ENCODE results near the gene DENND4B.
"Not testable (repeated sequence)": the region's sequence is repeated elsewhere in the genome, so short reads cannot be mapped to it uniquely, and the experiment has no call there.

The DENND4B gene

GRCh38 chr1:153928791-153929341 is 17.7 kb downstream of the DENND4B start:
- no peak for DNase-seq (ENCODE audit: low read depth, low spot score)

DNA sequence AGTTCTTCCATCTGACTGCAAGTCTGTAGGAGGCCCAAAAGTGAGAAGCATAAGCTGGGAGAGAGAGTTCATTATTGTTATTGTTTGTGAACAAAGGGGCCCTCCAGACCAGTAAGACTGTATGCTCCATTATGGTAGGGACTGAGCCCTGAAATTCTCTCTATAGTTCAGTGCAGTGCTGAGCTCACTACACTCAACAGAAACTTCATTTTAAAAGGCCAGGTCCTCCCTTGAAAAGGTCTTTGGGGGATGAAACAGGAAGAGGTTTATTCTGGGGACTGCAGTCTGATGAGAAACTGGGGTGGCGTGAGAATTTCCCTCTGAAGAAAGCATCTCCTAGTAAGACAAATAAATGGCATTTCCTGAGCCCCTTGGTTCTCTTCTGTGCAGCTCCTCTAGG is 18.3 kb downstream of the DENND4B start:
- DNase-seq (ENCODE audit: low read depth, low spot score) = no peak

DNA sequence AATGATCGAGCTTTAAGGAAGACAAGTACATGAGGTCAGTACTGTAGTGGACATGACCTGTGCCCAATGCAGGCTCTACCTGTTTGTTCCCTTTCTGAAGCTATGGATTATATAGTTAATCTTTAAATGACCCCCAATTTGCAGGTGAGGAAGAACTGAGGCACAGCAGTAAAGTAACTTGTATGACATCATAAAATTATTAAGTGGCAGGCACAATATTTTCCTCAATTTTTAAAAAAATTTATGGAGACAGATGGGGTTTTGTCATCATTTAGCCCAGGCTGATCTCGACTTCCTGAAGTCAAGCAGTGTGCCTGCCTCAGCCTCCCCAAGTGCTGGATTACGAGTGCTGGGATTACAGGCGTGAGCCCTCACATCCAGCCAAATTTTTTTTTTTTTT is 20.1 kb downstream of the DENND4B start:
- no peak for DNase-seq (ENCODE audit: low read depth, low spot score)

DNA sequence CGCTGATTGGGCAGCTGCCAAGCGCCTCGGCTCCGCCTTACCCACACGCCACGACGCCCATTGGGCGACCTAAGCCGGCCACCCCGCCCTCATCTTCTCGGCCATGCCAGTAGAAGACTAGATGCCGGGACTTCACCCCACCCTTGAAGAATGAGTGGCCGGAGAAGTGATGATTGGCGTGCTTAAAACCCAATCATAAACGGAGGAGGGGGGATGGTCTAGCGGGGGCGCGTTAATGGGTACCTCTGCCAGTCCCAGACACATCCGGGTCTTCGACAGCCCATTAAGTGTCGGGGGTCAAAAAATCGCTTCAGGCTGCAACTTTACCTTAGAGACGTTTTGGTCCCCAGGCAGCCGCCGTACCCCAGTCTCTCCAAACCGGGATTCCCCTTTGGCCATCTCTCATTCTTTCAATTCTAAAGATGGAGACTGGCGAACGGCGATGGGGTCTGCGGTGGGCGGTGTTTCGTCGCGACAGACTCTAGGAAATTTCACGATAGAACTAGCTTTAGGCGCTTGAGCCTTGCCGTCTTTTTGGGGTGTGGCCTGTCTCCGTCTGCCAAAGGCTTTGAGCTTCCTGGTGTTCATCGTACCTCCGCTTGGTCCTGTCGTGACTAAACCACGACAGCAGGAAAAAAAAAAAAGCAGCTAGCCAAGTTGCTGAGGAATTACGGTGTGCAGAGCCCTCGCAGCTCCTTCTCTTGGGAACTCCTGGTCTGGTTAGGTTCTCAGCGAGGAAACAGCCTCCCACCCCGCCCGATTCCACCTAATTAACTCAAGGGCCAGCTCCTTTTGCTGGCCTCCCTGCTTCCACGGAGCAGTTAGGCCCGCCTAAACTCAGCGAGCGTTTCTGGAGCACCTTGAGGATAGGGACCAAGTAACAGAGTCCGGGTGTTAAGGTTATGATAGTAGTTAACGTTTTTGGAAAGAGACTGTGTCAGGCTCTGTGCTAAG is 23.3 kb downstream of the DENND4B start, which contains the start of gene GATAD2B:
Gene GATAD2B, minus strand, starts transcription at position 1 of the 954 bp plus-strand sequence. CDS start 94,625 bp downstream, outside the sequence.
- peak; percentile 99 for DNase-seq (ENCODE audit: low read depth, low spot score)

DNA sequence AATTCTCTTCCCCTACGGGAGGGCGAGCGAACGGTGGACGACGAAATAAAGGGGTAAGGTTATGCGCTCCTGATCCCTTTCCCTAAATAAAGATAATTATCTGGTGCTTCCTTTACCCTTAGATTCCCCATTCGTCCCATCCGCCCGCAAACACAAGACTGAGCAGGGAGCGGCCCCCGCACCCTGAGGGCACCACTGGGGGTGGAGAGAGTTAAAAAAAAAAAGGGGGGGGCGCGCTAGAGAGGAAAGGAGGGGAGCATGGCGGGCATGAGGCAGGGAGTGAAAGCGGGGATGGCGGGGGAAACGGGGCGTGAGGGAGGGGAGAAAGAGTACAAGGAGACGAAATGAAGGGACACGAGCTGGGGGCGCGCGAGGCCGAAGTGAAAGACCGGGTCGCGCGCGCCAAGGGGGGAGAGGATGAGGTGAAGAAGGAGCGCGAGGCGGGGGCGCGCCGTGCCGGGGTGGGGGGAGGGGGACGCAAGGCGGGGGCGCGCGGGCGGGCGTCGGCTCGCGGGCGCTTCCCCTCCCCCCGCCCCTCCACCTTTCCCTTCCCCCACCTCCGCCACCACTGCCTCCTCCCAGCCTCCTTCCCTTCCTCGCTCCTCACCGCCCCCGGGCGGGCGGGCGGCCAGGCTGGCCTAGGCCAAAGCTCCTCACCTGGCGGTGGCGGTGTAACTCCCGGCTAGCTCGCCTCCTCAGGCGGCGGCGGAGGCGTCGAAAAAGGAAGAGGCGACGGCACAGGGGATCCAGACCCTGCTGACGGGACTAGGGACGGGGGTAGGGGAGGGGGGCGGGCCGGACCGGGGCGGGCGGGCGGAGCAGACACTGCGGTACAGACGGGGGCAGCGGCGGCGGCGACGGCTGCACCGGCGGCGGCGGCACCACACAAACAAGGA is 24.2 kb downstream of the DENND4B start:
- DNase-seq (ENCODE audit: low read depth, low spot score) = no peak

GRCh38 chr1:153921803-153922075 is 24.8 kb downstream of the DENND4B start:
- DNase-seq (ENCODE audit: low read depth, low spot score) = no peak

DNA sequence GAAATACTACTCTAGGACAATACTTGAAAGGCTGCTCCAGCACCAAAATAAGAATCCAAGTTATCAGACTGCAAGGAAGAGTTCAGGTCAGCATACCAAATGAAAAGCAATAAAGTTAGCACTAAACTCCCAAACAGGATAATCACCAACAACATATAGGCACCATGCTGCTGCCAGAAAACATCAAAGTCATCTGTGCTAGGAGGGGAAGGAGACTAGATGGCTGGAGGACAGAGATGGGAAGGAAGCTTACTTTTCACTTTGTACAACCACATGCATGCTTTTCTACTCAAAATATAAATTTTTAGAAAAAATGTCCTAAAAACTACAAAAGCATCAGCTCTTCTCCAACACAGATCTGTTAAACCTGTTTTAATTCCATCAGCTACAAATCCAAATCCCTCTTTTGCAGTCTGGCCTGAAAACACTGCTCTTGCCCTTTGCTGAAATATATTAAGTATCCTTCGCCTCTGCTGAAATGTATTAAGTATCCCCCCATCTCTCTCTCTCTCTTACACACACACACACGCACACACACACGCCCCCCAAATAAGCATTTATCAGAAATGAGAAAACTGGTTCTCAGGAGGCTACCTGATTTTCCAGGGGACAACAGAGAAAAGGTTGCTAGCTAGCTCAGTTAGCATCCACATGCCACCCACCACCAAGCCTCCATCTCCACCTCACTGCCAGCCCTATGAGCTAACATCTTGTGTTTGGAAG is 25.3 kb downstream of the DENND4B start:
- DNase-seq (ENCODE audit: low read depth, low spot score) = no peak

DNA sequence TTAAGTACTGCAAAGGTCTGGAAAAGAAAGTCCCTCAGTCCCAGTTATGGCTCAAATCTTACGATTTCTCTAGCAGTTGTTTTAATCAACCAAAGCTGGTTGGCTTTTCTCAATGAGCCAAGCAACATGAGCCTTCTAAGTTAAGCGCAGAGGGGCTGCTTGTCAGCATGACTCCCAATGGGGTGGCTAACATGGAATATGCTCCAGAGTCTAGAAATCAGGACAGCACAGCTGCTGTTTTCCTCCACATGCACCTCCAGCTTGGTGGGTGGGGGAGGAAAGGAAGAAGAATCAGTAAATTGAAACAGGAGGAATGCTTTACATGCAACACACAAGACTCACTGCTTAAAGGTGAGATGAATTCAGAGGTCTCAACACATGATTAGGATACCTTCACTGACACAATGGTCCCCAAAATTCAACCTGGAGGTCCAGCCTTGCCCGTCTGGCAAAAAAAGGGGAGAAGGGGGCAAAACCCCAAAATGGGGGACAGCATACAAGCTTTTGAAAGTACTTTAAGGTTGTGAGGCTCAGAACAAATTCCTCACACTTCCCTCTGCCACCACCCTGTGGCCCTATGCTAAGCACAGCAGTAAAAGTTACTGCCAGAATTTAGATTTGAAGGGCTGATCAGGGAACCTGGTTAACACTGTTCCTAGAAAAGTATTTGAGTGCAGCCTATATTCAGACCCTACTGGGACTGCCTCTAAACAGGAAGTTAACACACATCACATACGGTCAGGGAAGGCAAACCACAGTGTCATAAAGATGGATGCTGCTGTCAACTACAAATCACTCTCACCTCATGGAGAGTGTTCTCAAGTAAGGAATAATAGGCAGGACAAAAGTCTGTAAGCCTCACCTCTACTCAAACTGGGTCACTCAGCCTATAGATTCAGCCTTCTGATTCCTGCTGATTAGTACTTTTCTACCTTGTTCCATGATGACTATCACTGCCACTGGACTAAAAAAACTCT is 26.4 kb downstream of the DENND4B start:
- DNase-seq (ENCODE audit: low read depth, low spot score) = no peak

GRCh38 chr1:153916297-153916696 is 30.2 kb downstream of the DENND4B start:
- DNase-seq (ENCODE audit: low read depth, low spot score) = no peak

DNA sequence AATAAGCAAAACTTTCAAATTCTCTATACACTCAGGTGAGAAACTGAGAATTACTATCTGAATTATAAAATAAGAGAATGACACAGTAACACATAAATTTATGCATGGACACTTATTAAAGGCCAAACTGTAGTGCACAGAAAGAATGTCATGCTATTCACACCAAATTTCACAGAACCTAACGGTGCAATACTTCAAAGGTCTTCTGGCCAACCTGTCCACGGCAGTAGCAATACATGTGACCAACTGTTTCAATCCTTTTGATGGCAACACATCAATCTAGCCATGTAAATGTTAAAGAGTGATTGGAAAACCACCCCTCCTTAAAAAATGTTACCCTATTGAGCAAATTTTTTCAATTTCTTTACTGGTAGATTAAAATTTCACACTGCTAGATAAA is 34.2 kb downstream of the DENND4B start:
- no peak for DNase-seq (ENCODE audit: low read depth, low spot score)

DNA sequence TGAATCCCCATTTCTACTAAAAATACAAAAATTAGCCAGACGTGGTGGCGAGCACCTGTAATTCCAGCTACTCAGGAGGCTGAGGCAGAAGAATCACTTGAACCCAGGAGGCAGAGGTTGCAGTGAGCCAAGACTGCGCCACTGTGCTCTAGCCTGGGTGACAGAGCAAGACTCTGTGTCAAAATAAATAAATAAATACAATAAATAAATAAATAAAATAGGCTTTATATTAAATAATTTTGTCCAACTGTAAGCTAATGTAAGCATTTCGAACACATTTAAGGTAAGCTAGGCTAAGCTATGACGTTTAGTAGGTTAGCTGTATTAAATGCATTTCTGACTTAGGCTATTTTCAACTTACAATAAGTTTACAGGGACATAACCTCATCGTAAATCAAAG is 36.0 kb downstream of the DENND4B start:
- DNase-seq (ENCODE audit: low read depth, low spot score) = not testable (repeated sequence)

- DNase-seq (ENCODE audit: low read depth, low spot score) = no peak
These were observed 38.4 kb downstream of the DENND4B start for GRCh38 chr1:153908071-153908470.

DNA sequence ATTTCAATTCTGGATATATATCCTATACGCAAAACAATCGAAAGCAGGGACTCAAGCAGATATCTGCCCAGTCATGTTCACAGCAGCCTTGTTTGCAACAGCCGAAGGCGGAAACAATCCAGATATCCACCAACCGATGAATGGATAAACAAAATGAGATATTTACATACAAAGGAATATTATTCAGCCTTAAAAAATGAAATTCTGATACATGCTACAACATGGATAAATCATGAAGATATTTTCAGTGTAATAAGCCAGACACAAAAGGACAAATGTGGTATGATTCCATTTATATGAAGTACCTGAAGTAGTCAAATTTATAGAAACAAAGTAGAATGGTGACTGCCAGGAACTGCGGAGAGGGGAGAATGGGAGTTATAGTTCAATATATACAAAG is 39.4 kb downstream of the DENND4B start:
- DNase-seq (ENCODE audit: low read depth, low spot score) = no peak

DNA sequence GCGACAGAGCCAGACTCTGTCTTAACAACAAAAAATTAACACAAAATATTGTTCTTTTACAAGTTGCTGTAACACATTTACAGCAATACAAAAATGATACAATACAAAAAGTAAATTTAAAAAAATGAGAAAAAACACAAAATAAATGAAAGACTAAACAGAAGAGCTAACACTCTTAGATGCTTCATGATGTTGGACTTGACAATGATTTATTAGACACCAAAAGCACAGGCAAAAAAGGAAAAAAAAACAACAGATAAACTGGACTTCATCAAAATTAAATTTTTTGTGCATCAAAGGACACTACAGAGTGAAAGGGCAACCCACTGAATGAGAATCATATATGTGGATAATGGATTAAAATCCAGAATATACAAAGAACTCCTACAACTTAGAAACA is 40.1 kb downstream of the DENND4B start:
- DNase-seq (ENCODE audit: low read depth, low spot score) = no peak

- DNase-seq (ENCODE audit: low read depth, low spot score) = not testable (repeated sequence)
These were observed 40.6 kb downstream of the DENND4B start for GRCh38 chr1:153905908-153906307.

DNA sequence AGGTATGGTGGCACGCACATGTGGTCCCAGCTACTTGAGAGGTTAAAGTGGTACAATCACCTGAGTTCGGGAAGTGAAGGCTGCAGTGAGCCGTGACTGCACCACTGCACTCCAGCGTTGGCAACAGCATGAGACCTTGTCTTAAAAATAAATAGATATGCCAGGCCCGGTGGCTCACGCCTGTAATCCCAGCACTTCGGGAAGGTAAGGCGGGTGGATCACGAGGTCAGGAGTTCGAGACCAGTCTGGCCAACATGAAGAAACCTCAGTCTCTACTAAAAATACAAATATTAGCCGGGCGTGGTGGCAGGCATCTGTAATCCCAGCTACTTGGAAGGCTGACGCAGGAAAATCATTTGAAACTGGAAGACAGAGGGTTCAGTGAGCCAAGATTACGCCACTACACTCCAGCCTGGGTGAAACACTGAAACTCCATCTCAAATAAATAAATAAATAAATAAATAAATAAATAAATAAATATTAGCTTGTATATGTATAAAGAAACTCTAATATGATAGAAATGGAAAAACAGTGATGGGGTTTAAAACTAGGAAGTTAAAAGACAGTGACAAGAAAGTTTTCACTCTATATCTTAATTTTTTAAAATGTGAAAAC is 42.6 kb downstream of the DENND4B start:
- no peak for DNase-seq (ENCODE audit: low read depth, low spot score)

DNA sequence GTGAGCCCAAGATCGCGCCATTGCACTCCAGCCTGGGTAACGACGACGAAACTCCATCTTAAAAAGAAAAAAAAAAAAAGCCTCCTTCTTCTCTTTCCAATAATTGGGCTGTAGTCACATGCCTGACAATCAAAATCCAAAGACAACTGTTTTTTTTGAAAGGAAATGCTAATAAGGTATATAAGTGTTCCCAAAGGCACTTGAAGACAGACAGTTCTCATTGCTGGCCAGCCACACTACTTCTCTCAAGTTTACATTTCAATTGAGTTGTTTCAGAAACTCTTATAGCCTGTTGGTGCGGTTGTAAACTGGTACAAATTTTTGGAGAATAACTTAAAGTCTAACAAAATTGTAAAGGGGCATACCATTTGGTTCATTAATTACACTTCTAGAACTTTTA is 47.0 kb downstream of the DENND4B start:
- no peak for DNase-seq (ENCODE audit: low read depth, low spot score)

GRCh38 chr1:153895866-153896265 is 50.7 kb downstream of the DENND4B start:
- DNase-seq (ENCODE audit: low read depth, low spot score) = not testable (repeated sequence)

DNA sequence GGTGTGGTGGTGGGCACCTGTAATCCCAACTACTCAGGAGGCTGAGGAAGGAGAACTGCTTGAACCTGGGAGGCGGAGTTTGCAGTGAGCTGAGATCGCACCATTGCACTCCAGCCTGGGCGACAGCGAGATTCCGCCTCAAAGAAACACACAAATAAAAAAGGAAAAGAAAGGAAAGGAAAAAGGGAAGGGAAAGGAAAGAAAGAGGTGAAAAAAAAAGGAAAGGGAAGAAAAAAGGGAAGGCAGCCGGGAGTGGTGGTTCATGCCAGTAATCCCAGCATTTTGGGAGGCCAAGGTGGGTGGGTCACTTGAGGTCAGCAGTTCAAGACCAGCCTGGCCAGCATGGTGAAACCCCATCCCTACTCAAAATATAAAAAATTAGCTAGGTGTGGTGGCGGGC is 55.5 kb downstream of the DENND4B start:
- DNase-seq (ENCODE audit: low read depth, low spot score) = not testable (repeated sequence)

DNA sequence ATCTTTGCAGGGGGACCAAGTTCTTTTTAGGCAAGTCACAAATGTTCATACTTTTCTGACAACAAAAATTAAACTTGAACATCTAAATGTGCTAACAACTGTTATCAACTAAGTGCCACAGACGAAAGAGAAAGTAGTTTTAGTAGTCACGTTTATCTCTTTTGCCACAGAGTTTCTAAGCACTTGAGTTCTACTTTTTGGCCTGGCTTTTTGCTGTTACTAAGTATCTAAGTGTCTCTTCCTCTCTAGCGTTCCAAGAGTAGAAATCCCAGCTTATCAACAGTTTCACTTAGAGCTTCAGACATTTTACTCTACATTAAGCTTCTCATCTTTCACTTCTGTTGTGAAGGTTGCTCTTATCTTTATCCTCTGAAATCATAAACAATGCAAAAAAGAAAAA is 58.0 kb downstream of the DENND4B start:
- no peak for DNase-seq (ENCODE audit: low read depth, low spot score)
